ENCODE data around the gene CAMTA1.

DNA sequence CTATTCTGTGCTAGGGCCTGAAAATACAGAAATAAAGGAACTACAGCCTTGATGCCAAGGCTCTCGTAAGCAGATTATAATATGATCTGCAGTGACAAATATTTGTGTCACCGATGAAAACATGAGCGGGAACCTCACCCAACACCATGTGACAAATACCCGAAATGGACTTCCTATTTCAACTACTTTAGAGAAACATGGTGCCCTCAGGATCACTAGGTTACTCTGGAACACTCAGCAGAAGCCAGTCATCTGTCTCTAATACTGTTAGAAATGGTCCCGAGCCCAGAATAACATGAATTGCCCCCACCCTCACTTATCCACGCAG, 985.4 kb downstream of the CAMTA1 start:
- TF ChIP-seq, protein P1, sequence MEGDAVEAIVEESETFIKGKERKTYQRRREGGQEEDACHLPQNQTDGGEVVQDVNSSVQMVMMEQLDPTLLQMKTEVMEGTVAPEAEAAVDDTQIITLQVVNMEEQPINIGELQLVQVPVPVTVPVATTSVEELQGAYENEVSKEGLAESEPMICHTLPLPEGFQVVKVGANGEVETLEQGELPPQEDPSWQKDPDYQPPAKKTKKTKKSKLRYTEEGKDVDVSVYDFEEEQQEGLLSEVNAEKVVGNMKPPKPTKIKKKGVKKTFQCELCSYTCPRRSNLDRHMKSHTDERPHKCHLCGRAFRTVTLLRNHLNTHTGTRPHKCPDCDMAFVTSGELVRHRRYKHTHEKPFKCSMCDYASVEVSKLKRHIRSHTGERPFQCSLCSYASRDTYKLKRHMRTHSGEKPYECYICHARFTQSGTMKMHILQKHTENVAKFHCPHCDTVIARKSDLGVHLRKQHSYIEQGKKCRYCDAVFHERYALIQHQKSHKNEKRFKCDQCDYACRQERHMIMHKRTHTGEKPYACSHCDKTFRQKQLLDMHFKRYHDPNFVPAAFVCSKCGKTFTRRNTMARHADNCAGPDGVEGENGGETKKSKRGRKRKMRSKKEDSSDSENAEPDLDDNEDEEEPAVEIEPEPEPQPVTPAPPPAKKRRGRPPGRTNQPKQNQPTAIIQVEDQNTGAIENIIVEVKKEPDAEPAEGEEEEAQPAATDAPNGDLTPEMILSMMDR (IDR thresholded peaks at IDR 0.05; ENCODE audit: insufficient read depth, low read depth, low read length): no peak
- no peak for TF ChIP-seq EZH2 (IDR thresholded peaks at IDR 0.05; ENCODE audit: insufficient read depth, low read length)

Data from astrocyte (in vitro differentiated cells and primary cell).